GM23338 (cell line): Measurements from ENCODE around the gene OSBPL3. TPM values are rescaled to one million over a fixed set of nuclear protein-coding genes. Genes with fewer than 3 reads are reported as not detected.

Experiments
- ATAC-seq: fragments of 200-7000 bp; cut with Tn5 transposase; 3 replicates; pipeline ENCODE4 v1.9.1; 2020
- DNase-seq: peaks from one replicate; pipeline ENCODE4 v3.0.0-alpha.2; 2015; ENCODE audit warnings: low spot score
- H2AFZ ChIP-seq: fragments of 200-600 bp; sonication (generic); 2 replicates; pipeline ENCODE4 v1.8.0; 2016; ENCODE audit warnings: antibody characterized with exemption, mild to moderate bottlenecking, moderate library complexity
- H3F3A ChIP-seq: fragments of 200-600 bp; sonication (generic); replicated peaks from 2 replicates; pipeline ENCODE4 v1.8.0; 2017; ENCODE audit warnings: antibody characterized with exemption, mixed run types, low read depth
- H3K27ac ChIP-seq: fragments of 200-600 bp; sonication (generic); 2 replicates; pipeline ENCODE4 v1.6.1; 2016; ENCODE audit warnings: low read depth
- H3K27me3 ChIP-seq: fragments of 200-600 bp; sonication (generic); 2 replicates; pipeline ENCODE4 v1.8.0; 2016; ENCODE audit warnings: mild to moderate bottlenecking, mixed run types, moderate library complexity; ENCODE audit not compliant: insufficient read depth
- H3K36me3 ChIP-seq: fragments of 200-600 bp; sonication (generic); 2 replicates; pipeline ENCODE4 v1.8.0; 2016; ENCODE audit warnings: mild to moderate bottlenecking; ENCODE audit not compliant: insufficient read depth
- H3K4me1 ChIP-seq: fragments of 200-600 bp; sonication (generic); 2 replicates; pipeline ENCODE4 v1.8.0; 2016; ENCODE audit warnings: mild to moderate bottlenecking, moderate library complexity; ENCODE audit not compliant: insufficient read depth
- H3K4me2 ChIP-seq: fragments of 200-600 bp; sonication (generic); 2 replicates; pipeline ENCODE4 v1.7.1; 2017; ENCODE audit warnings: mixed run types
- H3K4me3 ChIP-seq: fragments of 200-600 bp; sonication (generic); 2 replicates; pipeline ENCODE4 v1.6.1; 2016; ENCODE audit warnings: mixed run types
- H3K79me2 ChIP-seq: fragments of 200-600 bp; sonication (generic); replicated peaks from 2 replicates; pipeline ENCODE4 v1.8.0; 2017; ENCODE audit warnings: mild to moderate bottlenecking; ENCODE audit not compliant: insufficient read depth
- H3K9me2 ChIP-seq: fragments of 200-600 bp; sonication (generic); 2 replicates; pipeline ENCODE4 v1.8.0; 2017; ENCODE audit not compliant: insufficient read depth
- H4K20me1 ChIP-seq: fragments of 200-600 bp; sonication (generic); replicated peaks from 2 replicates; pipeline ENCODE4 v1.8.0; 2017; ENCODE audit warnings: mild to moderate bottlenecking; ENCODE audit not compliant: insufficient read depth
- H3K27ac Mint-ChIP-seq: 2 replicates; pipeline ENCODE4 v1.8.0; 2020; ENCODE audit warnings: inconsistent platforms, mild to moderate bottlenecking, moderate library complexity, mixed read lengths
- H3K27me3 Mint-ChIP-seq: 3 replicates; pipeline ENCODE4 v1.8.0; 2022; ENCODE audit warnings: low read depth, mild to moderate bottlenecking, moderate library complexity, mixed read lengths, inconsistent platforms; ENCODE audit not compliant: insufficient read depth, poor library complexity
- H3K36me3 Mint-ChIP-seq: 3 replicates; pipeline ENCODE4 v1.8.0; 2021; ENCODE audit warnings: low read depth, mild to moderate bottlenecking, inconsistent platforms, moderate library complexity, mixed read lengths
- H3K4me1 Mint-ChIP-seq: 3 replicates; pipeline ENCODE4 v1.8.0; 2020; ENCODE audit warnings: mild to moderate bottlenecking, inconsistent platforms, mixed read lengths
- H3K4me3 Mint-ChIP-seq: 3 replicates; pipeline ENCODE4 v1.8.0; 2021; ENCODE audit warnings: moderate library complexity, mild to moderate bottlenecking, inconsistent platforms, mixed read lengths
- H3K9me3 Mint-ChIP-seq: 3 replicates; pipeline ENCODE4 v1.8.0; 2020; ENCODE audit warnings: moderate library complexity, mild to moderate bottlenecking, inconsistent platforms, mixed read lengths
- CREB1 ChIP-seq: fragments of 250-450 bp; sonication (Bioruptor Pico); IDR thresholded peaks from 2 replicates; pipeline ENCODE4 v1.5.0; 2020; ENCODE audit warnings: low read depth, mild to moderate bottlenecking, moderate library complexity
- EZH2 ChIP-seq: fragments of 200-600 bp; sonication (generic); IDR thresholded peaks from one replicate; pipeline ENCODE4 v1.8.0; 2017; ENCODE audit warnings: antibody characterized with exemption, mild to moderate bottlenecking, low read depth; ENCODE audit not compliant: unreplicated experiment
- EZH2phosphoT487 ChIP-seq: fragments of 200-600 bp; sonication (generic); IDR thresholded peaks from one replicate; pipeline ENCODE4 v1.8.1; 2018; ENCODE audit warnings: antibody characterized with exemption; ENCODE audit not compliant: unreplicated experiment
- JUNB ChIP-seq: IDR thresholded peaks from one replicate; pipeline ENCODE4 v1.6.1; 2016; ENCODE audit warnings: antibody characterized with exemption; ENCODE audit not compliant: unreplicated experiment
- NANOG ChIP-seq: IDR thresholded peaks from 2 replicates; pipeline ENCODE4 v1.6.1; 2016; ENCODE audit warnings: antibody characterized with exemption, borderline replicate concordance
- POLR2AphosphoS5 ChIP-seq: IDR thresholded peaks from 2 replicates; pipeline ENCODE4 v1.6.1; 2016; ENCODE audit warnings: antibody characterized with exemption, low read depth
- STAT1 ChIP-seq: IDR thresholded peaks from one replicate; pipeline ENCODE4 v1.6.1; 2016; ENCODE audit warnings: antibody characterized with exemption; ENCODE audit not compliant: unreplicated experiment
- ZNF114 ChIP-seq: fragments of 250-450 bp; sonication (Bioruptor Pico); IDR thresholded peaks from 2 replicates; pipeline ENCODE4 v1.5.0; 2020; ENCODE audit warnings: mild to moderate bottlenecking, moderate library complexity
- ZNF331 ChIP-seq: fragments of 250-450 bp; sonication (Bioruptor Pico); IDR thresholded peaks from 2 replicates; pipeline ENCODE4 v1.5.0; 2020; ENCODE audit warnings: low read depth, mild to moderate bottlenecking, moderate library complexity
- polyA plus RNA-seq: library from polyadenylated mRNA; unstranded; fragments of >200 nt; fragmentation: Nextera tagmentation; extraction: Ambion mirVana; gene quantifications from 2 replicates; pipeline ENCODE4 v1.2.1, GENCODE V29; 2016
- total RNA-seq: library from RNA; depleted of rRNA; stranded (reverse); fragments of >200 nt; shearing (Covaris generic); gene quantifications from 2 replicates; pipeline ENCODE4 v1.2.3, GENCODE V29; 2014
- TF ChIP-seq, protein P1 (sequence below): fragments of 250-450 bp; sonication (Bioruptor Pico); IDR thresholded peaks from 2 replicates; pipeline ENCODE4 v1.5.0; 2020; ENCODE audit warnings: mild to moderate bottlenecking, moderate library complexity
- TF ChIP-seq, protein P2 (sequence below): IDR thresholded peaks from one replicate; pipeline ENCODE4 v1.6.1; 2018; ENCODE audit warnings: antibody characterized with exemption; ENCODE audit not compliant: unreplicated experiment
- TF ChIP-seq, protein P3 (sequence below), 2 experiments: fragments of 200-600 bp in 1 of 2; sonication (generic) in 1 of 2; conservative IDR thresholded peaks; 2 replicates each; pipeline versions ENCODE4 v1.5.1 to v1.6.1; 2016 to 2017; ENCODE audit warnings: antibody characterized with exemption in 2 of 2, low read depth in 2 of 2, mild to moderate bottlenecking in 2 of 2, moderate library complexity in 1 of 2
- TF ChIP-seq, protein P4 (sequence below): IDR thresholded peaks from 2 replicates; pipeline ENCODE4 v1.6.1; 2016; ENCODE audit warnings: antibody characterized with exemption

OSBPL3 gene
- total and polyA plus RNA-seq, 2 experiments from 2014 or later = 7.2 to 15.7 TPM

DNA sequence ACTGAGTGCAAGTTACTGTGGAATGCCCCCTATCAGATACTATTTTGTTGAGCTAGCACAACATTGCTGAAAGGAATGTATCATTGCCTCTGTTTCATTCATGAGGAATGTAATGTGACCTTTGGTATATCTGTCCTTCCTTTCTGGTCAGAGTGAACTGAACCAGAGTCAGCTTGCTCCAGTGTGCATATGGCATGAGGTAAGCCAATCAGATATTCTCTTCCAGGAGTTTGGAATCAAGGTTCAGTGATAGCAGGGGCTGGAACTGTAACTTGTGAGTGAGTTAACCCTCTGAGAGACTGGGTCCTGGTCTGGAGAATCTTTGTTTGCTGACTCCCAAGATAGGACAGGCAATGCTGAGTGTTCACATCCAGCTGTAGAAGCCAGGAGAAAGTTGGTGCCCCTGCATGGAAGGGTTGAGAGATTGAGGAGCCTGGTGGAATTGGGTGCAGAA, 45.3 kb upstream of the OSBPL3 start:
- ATAC-seq (no peak), DNase-seq (no peak)
- Histone ChIP-seq H3K36me3 (no peaks in the 10 kb centered on the region), H3F3A (no peaks in the 10 kb centered on the region), H3K27ac (no peak overlapping the region), H3K79me2 (no peaks in the 10 kb centered on the region), H2AFZ (no peak overlapping the region), H3K4me2 (no peak overlapping the region), H3K4me3 (no peak overlapping the region), H3K9me2 (peaks cover 14% of the 10 kb centered on the region; the same call in 1 of the 2 replicates), H4K20me1 (no peaks in the 10 kb centered on the region), H3K4me1 (peaks cover 21% of the 10 kb centered on the region), H3K27me3 (no peaks in the 10 kb centered on the region)
- TF ChIP-seq, protein P1, sequence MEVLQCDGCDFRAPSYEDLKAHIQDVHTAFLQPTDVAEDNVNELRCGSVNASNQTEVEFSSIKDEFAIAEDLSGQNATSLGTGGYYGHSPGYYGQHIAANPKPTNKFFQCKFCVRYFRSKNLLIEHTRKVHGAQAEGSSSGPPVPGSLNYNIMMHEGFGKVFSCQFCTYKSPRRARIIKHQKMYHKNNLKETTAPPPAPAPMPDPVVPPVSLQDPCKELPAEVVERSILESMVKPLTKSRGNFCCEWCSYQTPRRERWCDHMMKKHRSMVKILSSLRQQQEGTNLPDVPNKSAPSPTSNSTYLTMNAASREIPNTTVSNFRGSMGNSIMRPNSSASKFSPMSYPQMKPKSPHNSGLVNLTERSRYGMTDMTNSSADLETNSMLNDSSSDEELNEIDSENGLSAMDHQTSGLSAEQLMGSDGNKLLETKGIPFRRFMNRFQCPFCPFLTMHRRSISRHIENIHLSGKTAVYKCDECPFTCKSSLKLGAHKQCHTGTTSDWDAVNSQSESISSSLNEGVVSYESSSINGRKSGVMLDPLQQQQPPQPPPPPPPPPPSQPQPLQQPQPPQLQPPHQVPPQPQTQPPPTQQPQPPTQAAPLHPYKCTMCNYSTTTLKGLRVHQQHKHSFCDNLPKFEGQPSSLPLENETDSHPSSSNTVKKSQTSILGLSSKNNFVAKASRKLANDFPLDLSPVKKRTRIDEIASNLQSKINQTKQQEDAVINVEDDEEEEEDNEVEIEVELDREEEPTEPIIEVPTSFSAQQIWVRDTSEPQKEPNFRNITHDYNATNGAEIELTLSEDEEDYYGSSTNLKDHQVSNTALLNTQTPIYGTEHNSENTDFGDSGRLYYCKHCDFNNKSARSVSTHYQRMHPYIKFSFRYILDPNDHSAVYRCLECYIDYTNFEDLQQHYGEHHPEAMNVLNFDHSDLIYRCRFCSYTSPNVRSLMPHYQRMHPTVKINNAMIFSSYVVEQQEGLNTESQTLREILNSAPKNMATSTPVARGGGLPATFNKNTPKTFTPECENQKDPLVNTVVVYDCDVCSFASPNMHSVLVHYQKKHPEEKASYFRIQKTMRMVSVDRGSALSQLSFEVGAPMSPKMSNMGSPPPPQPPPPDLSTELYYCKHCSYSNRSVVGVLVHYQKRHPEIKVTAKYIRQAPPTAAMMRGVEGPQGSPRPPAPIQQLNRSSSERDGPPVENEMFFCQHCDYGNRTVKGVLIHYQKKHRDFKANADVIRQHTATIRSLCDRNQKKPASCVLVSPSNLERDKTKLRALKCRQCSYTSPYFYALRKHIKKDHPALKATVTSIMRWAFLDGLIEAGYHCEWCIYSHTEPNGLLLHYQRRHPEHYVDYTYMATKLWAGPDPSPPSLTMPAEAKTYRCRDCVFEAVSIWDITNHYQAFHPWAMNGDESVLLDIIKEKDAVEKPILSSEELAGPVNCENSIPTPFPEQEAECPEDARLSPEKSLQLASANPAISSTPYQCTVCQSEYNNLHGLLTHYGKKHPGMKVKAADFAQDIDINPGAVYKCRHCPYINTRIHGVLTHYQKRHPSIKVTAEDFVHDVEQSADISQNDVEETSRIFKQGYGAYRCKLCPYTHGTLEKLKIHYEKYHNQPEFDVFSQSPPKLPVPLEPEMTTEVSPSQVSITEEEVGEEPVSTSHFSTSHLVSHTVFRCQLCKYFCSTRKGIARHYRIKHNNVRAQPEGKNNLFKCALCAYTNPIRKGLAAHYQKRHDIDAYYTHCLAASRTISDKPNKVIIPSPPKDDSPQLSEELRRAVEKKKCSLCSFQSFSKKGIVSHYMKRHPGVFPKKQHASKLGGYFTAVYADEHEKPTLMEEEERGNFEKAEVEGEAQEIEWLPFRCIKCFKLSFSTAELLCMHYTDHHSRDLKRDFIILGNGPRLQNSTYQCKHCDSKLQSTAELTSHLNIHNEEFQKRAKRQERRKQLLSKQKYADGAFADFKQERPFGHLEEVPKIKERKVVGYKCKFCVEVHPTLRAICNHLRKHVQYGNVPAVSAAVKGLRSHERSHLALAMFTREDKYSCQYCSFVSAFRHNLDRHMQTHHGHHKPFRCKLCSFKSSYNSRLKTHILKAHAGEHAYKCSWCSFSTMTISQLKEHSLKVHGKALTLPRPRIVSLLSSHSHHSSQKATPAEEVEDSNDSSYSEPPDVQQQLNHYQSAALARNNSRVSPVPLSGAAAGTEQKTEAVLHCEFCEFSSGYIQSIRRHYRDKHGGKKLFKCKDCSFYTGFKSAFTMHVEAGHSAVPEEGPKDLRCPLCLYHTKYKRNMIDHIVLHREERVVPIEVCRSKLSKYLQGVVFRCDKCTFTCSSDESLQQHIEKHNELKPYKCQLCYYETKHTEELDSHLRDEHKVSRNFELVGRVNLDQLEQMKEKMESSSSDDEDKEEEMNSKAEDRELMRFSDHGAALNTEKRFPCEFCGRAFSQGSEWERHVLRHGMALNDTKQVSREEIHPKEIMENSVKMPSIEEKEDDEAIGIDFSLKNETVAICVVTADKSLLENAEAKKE (CRISPR knock-in tag) = no peak
- no peak for TF ChIP-seq EZH2
- TF ChIP-seq, protein P2, sequence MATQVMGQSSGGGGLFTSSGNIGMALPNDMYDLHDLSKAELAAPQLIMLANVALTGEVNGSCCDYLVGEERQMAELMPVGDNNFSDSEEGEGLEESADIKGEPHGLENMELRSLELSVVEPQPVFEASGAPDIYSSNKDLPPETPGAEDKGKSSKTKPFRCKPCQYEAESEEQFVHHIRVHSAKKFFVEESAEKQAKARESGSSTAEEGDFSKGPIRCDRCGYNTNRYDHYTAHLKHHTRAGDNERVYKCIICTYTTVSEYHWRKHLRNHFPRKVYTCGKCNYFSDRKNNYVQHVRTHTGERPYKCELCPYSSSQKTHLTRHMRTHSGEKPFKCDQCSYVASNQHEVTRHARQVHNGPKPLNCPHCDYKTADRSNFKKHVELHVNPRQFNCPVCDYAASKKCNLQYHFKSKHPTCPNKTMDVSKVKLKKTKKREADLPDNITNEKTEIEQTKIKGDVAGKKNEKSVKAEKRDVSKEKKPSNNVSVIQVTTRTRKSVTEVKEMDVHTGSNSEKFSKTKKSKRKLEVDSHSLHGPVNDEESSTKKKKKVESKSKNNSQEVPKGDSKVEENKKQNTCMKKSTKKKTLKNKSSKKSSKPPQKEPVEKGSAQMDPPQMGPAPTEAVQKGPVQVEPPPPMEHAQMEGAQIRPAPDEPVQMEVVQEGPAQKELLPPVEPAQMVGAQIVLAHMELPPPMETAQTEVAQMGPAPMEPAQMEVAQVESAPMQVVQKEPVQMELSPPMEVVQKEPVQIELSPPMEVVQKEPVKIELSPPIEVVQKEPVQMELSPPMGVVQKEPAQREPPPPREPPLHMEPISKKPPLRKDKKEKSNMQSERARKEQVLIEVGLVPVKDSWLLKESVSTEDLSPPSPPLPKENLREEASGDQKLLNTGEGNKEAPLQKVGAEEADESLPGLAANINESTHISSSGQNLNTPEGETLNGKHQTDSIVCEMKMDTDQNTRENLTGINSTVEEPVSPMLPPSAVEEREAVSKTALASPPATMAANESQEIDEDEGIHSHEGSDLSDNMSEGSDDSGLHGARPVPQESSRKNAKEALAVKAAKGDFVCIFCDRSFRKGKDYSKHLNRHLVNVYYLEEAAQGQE = no peak
- TF ChIP-seq POLR2AphosphoS5 = no peak
- TF ChIP-seq, protein P3, sequence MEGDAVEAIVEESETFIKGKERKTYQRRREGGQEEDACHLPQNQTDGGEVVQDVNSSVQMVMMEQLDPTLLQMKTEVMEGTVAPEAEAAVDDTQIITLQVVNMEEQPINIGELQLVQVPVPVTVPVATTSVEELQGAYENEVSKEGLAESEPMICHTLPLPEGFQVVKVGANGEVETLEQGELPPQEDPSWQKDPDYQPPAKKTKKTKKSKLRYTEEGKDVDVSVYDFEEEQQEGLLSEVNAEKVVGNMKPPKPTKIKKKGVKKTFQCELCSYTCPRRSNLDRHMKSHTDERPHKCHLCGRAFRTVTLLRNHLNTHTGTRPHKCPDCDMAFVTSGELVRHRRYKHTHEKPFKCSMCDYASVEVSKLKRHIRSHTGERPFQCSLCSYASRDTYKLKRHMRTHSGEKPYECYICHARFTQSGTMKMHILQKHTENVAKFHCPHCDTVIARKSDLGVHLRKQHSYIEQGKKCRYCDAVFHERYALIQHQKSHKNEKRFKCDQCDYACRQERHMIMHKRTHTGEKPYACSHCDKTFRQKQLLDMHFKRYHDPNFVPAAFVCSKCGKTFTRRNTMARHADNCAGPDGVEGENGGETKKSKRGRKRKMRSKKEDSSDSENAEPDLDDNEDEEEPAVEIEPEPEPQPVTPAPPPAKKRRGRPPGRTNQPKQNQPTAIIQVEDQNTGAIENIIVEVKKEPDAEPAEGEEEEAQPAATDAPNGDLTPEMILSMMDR (conservative IDR thresholded peaks at IDR 0.05; ENCODE audit: low read depth in 2 of 2) = no peak
- no peak for TF ChIP-seq EZH2phosphoT487
- TF ChIP-seq NANOG = no peak
- no peak for TF ChIP-seq CREB1 (CRISPR knock-in tag)
- TF ChIP-seq ZNF331 (CRISPR knock-in tag) = no peak
- no peak for TF ChIP-seq JUNB
- no peak for TF ChIP-seq ZNF114
- no peak for TF ChIP-seq STAT1
- TF ChIP-seq, protein P4, sequence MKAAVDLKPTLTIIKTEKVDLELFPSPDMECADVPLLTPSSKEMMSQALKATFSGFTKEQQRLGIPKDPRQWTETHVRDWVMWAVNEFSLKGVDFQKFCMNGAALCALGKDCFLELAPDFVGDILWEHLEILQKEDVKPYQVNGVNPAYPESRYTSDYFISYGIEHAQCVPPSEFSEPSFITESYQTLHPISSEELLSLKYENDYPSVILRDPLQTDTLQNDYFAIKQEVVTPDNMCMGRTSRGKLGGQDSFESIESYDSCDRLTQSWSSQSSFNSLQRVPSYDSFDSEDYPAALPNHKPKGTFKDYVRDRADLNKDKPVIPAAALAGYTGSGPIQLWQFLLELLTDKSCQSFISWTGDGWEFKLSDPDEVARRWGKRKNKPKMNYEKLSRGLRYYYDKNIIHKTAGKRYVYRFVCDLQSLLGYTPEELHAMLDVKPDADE = no peak
- Mint-ChIP-seq H3K27me3 (peaks cover 8% of the 10 kb centered on the region), H3K27ac (no peak overlapping the region), H3K4me1 (peaks cover 24% of the 10 kb centered on the region), H3K4me3 (no peak overlapping the region), H3K36me3 (peaks cover 4% of the 10 kb centered on the region; the same call in 1 of the 3 replicates), H3K9me3 (peaks cover 12% of the 10 kb centered on the region; the same call in 2 of the 3 replicates)
